Activated CD8-positive, alpha-beta memory T cell treated with anti-CD3 and anti-CD28 coated beads, Interleukin-2, amount 50 U/mL, for 1 hour (primary cell): ENCODE data around the gene RPS15.
"Not testable (repeated sequence)": the region's sequence is repeated elsewhere in the genome, so short reads cannot be mapped to it uniquely, and the experiment has no call there.

Source experiments
- DNase-seq: peaks from one replicate; pipeline ENCODE4 v3.0.0-alpha.2; 2020; ENCODE audit errors: extremely low read depth

RPS15 gene

GRCh38 chr19:1435378-1435989 lies 2.7 kb upstream of the RPS15 start:
- no peak for DNase-seq

GRCh38 chr19:1437609-1438008 lies 587 bp upstream of the RPS15 start:
- DNase-seq, result no peak

- no peak for DNase-seq
Measured at GRCh38 chr19:1438933-1439354, 748 bp downstream of the RPS15 start.

- not testable (repeated sequence) for DNase-seq
Measured at GRCh38 chr19:1439525-1440417, 1.6 kb downstream of the RPS15 start.

- no peak for DNase-seq
Measured at GRCh38 chr19:1440418-1440801, 2.2 kb downstream of the RPS15 start.

- DNase-seq, result no peak
Measured at GRCh38 chr19:1441022-1441426, 2.8 kb downstream of the RPS15 start.

GRCh38 chr19:1441677-1442438 lies 3.7 kb downstream of the RPS15 start:
- no peak for DNase-seq

GRCh38 chr19:1445185-1445931 lies 7.2 kb downstream of the RPS15 start:
- DNase-seq, result no peak

GRCh38 chr19:1445932-1446712 lies 7.9 kb downstream of the RPS15 start:
- no peak for DNase-seq

- DNase-seq, result no peak
Measured at GRCh38 chr19:1446713-1447481, 8.7 kb downstream of the RPS15 start.

GRCh38 chr19:1447504-1447903 lies 9.3 kb downstream of the RPS15 start:
- DNase-seq, result no peak

GRCh38 chr19:1447944-1448343 lies 9.7 kb downstream of the RPS15 start:
- no peak for DNase-seq

- no peak for DNase-seq
Measured at GRCh38 chr19:1449467-1450442, 11.6 kb downstream of the RPS15 start, which contains the start of gene APC2. TSS of gene APC2 (plus strand) at chr19:1450121. CDS start at chr19:1453002, 2,881 bp downstream.

GRCh38 chr19:1450735-1451731 lies 12.8 kb downstream of the RPS15 start:
- no peak for DNase-seq

GRCh38 chr19:1451916-1452801 lies 14.0 kb downstream of the RPS15 start:
- DNase-seq, result no peak

- no peak for DNase-seq
Measured at GRCh38 chr19:1452802-1453524, 14.8 kb downstream of the RPS15 start.
